Esophagus squamous epithelium (tissue), 4 donors: ENCODE data around the gene RALGAPB.

Experiments used
- CTCF ChIP-seq, 6 experiments: fragments of 450-650 bp in 4 of 6; fragments of 200-600 bp in 2 of 6; sonication (generic) in 2 of 6; IDR thresholded peaks; one replicate each; pipeline ENCODE4 v1.5.1; 2016 to 2019; ENCODE audit warnings: antibody characterized with exemption in 6 of 6, mild to moderate bottlenecking in 4 of 6, moderate library complexity in 4 of 6
- POLR2A ChIP-seq, 4 donors: fragments of 450-650 bp; IDR thresholded peaks; one replicate each; pipeline ENCODE4 v1.6.1; 2017; ENCODE audit warnings: antibody characterized with exemption in 4 of 4, mild to moderate bottlenecking in 4 of 4, moderate library complexity in 3 of 4

- TF ChIP-seq CTCF (IDR thresholded peaks at IDR 0.05) (no peak), POLR2A (IDR thresholded peaks at IDR 0.05) (no peak)
These were observed 118.2 kb downstream of the RALGAPB start for GRCh38 chr20:38590676-38591473.
